GM12873 (cell line): ENCODE results near the gene NR0B2.

Experiments
- CTCF ChIP-seq: IDR thresholded peaks from 2 replicates; pipeline ENCODE4 v1.5.1; 2012; ENCODE audit warnings: low read depth, mild to moderate bottlenecking, moderate library complexity, low read length, control low read depth; ENCODE audit not compliant: insufficient read depth; ENCODE audit errors: missing control alignments

NR0B2 gene

GRCh38 chr1:26913754-26914619, at the start of gene NR0B2:
TSS of gene NR0B2 (minus strand) at chr1:26913975. CDS start at chr1:26913940, 35 bp downstream.
- no peak for TF ChIP-seq CTCF

GRCh38 chr1:26961826-26962225, 48.1 kb upstream of the NR0B2 start:
- TF ChIP-seq CTCF, result no peak

- TF ChIP-seq CTCF, result no peak
These were observed 46.8 kb upstream of the NR0B2 start for GRCh38 chr1:26960625-26960966.

GRCh38 chr1:26959722-26960624, 46.2 kb upstream of the NR0B2 start, which contains the start of gene KDF1:
TSS of gene KDF1 (minus strand) at chr1:26960468. CDS start at chr1:26952380, 8,088 bp downstream.
- TF ChIP-seq CTCF, result no peak

GRCh38 chr1:26959270-26959669, 45.5 kb upstream of the NR0B2 start:
- TF ChIP-seq CTCF, result no peak

GRCh38 chr1:26957306-26957705, 43.5 kb upstream of the NR0B2 start:
- no peak for TF ChIP-seq CTCF

- TF ChIP-seq CTCF, result no peak
These were observed 42.5 kb upstream of the NR0B2 start for GRCh38 chr1:26956321-26956720.
